Uterus (tissue), 2 donors: ENCODE measurements around the gene CAPN11.

Experiments
- CTCF ChIP-seq, 4 experiments: fragments of 200-600 bp in 2 of 4; fragments of 450-650 bp in 2 of 4; sonication (generic) in 2 of 4; IDR thresholded peaks; one replicate each; pipeline ENCODE4 v1.5.1; 2016 to 2019; ENCODE audit warnings: antibody characterized with exemption in 4 of 4, mild to moderate bottlenecking in 2 of 4, moderate library complexity in 1 of 4
- POLR2A ChIP-seq, 2 donors: fragments of 450-650 bp; IDR thresholded peaks; one replicate each; pipeline ENCODE4 v1.6.1; 2016; ENCODE audit warnings: antibody characterized with exemption in 2 of 2, mild to moderate bottlenecking in 1 of 2, moderate library complexity in 1 of 2

GRCh38 chr6:44228836-44229235 lies 70.2 kb downstream of the CAPN11 start:
- TF ChIP-seq CTCF (IDR thresholded peaks at IDR 0.05) (no peak), POLR2A (IDR thresholded peaks at IDR 0.05) (no peak)
